GM12875 (cell line): ENCODE results near the gene KRT17.
"Not testable (repeated sequence)": the region's sequence is repeated elsewhere in the genome, so short reads cannot be mapped to it uniquely, and the experiment has no call there.

ENCODE experiments used
- H3K4me3 ChIP-seq: one replicate; pipeline ENCODE4 v1.5.1; 2011; ENCODE audit warnings: low read depth, low read length, control low read depth
- TF ChIP-seq, protein P1 (sequence below): IDR thresholded peaks from 2 replicates; pipeline ENCODE4 v1.5.1; 2011; ENCODE audit warnings: low read depth, mild to moderate bottlenecking, control low read depth, inconsistent platforms, low read length, moderate library complexity, borderline replicate concordance; ENCODE audit not compliant: insufficient read depth

KRT17 gene

DNA sequence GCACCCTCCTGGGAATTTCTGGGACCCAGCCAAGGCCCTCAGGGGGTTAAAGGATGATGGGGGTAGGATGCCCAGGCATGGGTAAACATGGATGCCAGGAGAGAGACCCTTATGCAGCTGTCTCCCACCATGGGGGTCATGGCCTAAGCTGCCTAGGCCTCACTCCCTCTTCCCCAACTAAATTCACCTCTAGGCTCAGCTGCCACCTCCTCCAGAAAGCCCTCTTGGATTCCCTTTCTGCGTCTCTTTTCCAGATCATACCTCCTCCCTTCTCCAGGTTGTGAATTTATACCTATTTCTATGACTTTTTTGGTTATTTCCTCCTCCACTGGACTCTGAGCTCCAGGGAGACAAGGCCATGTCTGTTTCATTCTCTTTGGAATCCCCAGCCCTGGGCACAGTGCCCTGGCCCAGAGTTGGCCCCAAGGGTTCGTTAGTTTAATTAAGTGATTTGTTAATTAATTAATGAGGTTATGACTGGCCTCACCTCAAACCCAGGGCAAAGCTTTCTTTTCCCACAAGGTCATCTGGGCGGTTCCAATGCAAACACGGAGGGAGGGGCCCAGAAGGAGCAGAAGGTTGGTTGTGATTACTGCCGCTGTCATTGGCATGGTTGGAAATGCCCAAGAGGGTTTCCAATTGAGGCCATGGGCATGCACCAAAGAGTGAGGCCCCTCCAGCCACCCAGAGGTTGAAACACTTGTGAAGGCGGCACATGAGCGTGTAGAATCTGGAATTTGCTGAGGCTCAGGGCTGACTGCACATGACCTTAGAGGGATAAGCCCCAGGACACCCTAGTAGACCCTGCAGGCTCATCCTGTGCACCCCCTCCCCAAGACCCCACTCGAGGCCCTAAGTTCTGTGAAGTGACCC lies 6.9 kb upstream of the KRT17 start:
- TF ChIP-seq, protein P1, sequence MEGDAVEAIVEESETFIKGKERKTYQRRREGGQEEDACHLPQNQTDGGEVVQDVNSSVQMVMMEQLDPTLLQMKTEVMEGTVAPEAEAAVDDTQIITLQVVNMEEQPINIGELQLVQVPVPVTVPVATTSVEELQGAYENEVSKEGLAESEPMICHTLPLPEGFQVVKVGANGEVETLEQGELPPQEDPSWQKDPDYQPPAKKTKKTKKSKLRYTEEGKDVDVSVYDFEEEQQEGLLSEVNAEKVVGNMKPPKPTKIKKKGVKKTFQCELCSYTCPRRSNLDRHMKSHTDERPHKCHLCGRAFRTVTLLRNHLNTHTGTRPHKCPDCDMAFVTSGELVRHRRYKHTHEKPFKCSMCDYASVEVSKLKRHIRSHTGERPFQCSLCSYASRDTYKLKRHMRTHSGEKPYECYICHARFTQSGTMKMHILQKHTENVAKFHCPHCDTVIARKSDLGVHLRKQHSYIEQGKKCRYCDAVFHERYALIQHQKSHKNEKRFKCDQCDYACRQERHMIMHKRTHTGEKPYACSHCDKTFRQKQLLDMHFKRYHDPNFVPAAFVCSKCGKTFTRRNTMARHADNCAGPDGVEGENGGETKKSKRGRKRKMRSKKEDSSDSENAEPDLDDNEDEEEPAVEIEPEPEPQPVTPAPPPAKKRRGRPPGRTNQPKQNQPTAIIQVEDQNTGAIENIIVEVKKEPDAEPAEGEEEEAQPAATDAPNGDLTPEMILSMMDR, result no peak
- H3K4me3 ChIP-seq, result no peak overlapping the region

DNA sequence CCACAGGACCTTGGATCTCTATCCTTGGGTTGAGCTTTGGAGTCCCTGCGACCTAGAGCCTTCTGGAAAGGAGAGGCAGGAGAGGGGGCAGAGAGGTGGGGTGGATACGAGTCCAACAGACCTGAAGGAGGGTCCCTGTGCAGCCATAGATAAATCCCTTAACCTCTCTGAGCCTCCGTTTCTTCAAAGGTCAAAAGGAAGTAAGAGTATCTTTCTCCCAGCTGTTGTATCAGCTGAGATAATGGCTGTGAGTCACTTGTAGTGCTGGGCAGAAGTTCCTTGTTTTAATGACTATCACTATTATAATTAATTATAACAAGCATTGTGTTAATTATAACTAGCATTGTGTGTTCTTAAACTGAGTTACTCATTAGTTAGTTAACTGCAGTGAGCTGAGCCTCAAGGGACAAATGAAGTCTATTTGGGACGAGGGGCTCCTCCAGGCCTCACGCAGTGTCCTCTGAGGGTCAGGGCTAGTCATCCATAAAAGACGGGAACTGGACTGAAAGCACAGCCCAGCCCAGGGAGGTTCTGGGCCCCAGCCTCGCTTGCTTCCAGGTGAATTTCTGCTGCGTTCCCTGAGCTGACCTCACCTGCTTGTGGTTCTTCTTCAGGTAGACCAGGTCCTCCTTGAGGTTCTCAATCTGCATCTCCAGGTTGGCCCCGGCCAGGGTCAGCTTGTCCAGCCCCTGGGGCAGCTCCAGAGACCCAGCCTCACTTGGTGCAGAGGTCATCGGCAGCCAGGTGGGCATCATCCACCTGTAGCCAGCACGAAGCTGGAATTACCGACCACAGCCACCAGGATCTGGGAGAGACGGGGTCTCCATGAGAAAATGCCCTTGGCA lies 5.7 kb upstream of the KRT17 start:
- TF ChIP-seq, protein P1, result no peak
- no peak overlapping the region for H3K4me3 ChIP-seq

DNA sequence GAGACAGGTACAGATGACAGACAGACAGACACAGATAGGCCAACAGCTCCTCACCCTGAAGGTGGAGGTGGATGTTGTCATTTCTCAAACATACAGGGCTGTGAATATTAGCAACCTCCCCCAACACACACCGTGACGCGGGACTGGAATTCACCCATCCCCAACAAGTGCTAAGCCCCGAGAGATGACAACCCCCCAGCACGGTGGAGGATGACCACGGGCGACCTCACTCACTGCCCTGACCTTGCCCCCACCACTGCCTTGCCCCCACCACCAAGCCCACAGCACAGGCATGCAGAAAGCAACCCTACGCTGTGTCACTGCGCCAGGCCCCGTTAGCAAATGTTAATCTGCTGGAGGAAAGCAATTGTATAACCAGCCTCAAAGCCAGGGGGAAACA lies 4.9 kb upstream of the KRT17 start:
- TF ChIP-seq, protein P1, result no peak
- no peak overlapping the region for H3K4me3 ChIP-seq

DNA sequence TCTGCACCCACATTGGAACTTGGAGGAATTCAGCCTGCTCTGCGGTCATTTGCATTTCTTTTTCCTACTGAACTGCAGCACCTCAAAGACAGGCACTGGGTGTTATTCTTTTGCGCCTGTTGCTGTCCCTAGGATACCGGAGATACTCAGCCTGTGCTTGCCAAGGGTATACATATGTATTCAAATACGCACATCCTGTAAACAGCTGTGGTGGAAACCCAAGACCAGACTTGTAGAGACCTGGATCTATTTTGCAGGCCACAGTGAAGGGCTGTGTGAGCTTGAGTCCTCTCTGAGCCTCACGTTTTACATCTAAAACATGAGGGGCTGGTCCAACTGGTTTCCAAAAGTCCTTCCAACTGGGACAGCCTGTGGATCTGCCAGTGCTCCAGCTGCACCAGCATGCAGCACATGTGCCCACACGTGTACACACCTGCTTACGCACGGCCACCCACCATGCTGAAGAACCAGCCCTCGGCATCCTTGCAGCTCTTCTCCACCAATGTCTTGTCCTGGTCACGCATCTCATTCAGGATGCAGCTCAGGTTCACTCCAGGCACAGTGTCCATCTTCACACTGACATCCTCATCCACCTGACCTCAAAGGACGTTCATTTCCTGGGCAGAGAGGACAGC lies 4.4 kb upstream of the KRT17 start:
- not testable (repeated sequence) for H3K4me3 ChIP-seq

DNA sequence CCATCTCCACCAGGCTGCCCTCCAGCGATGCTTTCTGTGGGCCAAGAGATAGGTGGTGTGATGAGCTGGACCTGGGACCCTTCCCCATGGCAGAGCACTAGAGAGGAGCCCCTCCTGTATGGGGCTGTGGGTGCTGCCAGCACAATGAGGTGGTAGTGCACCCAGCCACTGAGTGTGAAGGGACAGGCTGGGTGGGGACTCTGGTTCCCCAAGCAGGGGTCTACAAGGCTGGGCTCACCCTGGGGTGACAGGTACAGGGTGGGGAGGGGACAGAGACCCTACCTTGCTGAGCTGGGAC lies 3.6 kb upstream of the KRT17 start:
- not testable (repeated sequence) for H3K4me3 ChIP-seq

DNA sequence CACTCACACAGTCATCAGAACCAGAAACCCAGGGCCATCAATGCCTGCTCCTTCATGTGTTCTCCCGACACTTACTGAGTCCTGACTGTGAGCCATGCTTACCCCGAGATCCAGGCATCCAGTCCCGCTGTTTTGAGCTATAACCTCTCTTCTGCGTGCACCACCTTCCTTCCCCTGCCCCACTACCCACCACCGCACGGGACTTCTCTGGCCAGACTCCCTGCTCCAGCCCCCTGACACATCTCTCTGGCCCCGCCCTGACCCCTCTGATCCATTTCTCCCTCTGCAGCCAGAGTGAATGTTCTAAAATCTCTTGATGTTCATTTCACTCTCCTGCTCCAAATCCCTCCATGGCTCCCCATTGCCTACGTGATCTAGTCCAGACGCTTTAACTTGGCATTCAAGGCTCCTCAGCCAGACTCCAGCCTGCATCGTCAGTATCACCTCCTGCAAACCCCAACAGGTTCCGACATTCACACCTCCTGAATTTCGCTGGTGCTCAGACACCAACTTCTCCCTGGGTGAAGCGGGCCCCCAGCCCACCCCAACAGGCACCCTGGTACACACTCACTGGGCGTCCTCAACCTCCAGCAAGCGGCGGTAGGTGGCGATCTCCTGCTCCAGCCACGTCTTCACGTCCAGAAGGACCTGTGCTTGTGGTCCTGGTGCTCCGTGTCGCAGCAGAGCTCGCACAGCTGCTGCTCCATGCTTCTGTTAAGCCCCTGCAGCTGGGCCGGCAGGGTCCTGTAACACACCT lies 3.1 kb upstream of the KRT17 start:
- TF ChIP-seq, protein P1, result no peak
- no peak overlapping the region for H3K4me3 ChIP-seq

DNA sequence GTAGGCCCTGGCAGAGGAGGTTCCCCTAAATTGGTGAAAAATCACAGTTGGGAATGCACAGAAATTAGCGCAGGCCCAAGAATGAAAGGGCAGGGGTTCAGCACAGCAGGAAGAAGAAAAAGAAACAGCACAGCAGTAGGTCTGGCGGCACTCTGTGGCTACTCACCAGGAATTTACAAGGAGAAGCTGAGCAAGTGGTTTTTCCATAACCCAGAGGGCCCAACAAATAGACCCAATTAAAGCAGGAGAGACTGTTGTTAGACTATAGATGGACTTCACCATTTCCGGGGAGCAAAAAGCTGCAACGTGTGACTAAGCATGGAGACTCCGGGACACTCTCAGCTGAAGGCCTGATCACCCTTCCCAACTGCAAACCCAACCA lies 2.5 kb upstream of the KRT17 start:
- H3K4me3 ChIP-seq, result not testable (repeated sequence)

DNA sequence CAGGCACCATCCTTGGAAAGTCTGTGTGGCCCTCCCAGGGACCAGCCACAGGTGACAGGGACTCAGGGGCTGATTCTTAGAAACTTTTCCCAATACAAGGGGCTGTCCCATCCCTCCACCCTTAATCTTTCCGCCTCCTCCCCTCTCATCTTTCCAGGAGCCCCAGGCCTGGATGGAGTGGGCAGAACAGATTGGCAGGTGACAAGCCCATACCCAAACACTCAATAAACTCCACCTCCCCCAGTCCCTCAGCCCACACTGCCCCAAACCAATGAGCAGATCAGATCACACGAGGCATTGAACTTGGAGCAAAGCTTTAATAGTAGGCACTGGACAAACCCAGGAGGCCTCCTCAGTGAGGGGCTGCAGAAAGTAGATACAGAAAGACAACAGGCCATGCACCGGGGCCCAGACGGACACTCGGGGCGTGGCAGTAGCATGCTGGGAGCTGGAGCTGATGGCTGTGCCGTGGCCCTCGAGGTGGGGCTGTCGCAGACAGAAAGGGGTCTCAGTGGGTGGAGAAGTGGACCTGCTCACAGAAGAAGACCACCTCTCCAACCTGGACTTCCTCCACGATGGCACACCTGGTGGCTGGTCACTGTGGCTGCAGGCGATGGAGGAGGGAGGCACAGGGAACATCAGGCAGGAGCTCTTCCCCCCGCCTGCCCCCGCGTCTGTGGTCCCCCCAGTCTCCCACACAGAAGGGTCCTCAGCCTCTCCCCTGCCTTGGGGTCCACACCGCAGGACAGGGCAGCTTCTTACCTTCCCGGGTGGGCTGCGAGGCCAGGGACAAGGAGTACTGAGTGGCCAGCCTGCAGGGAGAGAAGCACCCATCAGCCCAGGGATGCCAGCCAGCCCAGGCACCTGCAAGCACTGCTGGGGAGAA lies 1.9 kb upstream of the KRT17 start:
- not testable (repeated sequence) for H3K4me3 ChIP-seq
